HG03064 (cell line): ENCODE results near the gene DQX1.

Source experiments
- ATAC-seq: cut with Tn5 transposase; IDR thresholded peaks from one replicate; pipeline ENCODE4 v1.9.1; 2021; ENCODE audit warnings: low read depth; ENCODE audit not compliant: unreplicated experiment

DQX1 gene

DNA sequence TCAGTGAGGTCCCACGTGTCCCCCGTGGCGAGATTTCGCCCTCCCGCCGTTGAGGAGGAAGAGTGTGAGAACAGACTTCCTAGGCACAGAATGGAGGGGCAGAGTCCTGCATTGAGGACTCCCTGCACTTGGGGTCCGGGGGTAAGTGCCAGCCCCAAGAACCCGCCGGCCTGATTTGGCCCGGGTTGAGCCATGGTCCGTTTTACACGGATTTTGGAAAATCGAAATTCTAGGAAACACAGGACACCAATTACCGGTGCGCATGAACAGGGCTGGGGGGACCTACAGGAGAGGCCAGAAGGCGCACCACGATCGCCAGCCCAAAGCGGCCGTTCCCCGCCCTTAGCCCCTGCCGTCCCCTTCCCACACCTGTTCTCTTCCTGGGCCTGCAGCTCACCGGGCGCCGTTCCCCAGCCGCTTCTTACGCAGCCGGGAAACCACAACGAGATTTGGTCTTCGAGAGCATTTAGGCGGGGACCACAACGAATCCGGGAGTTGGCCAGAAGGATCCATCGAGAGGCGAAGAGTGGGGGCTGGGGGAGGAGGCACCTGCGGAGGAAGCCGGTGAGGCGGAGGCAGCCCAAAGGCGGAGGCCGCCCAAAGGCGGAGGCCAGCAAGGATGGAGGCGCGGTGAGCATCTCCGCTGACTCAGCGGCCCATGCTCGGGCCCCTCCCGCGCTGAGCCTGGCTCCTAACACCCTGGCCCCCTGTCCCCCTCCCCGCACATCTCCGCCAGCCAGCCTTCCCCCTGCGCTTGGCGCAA, 12.2 kb downstream of the DQX1 start:
- no peak for ATAC-seq

DNA sequence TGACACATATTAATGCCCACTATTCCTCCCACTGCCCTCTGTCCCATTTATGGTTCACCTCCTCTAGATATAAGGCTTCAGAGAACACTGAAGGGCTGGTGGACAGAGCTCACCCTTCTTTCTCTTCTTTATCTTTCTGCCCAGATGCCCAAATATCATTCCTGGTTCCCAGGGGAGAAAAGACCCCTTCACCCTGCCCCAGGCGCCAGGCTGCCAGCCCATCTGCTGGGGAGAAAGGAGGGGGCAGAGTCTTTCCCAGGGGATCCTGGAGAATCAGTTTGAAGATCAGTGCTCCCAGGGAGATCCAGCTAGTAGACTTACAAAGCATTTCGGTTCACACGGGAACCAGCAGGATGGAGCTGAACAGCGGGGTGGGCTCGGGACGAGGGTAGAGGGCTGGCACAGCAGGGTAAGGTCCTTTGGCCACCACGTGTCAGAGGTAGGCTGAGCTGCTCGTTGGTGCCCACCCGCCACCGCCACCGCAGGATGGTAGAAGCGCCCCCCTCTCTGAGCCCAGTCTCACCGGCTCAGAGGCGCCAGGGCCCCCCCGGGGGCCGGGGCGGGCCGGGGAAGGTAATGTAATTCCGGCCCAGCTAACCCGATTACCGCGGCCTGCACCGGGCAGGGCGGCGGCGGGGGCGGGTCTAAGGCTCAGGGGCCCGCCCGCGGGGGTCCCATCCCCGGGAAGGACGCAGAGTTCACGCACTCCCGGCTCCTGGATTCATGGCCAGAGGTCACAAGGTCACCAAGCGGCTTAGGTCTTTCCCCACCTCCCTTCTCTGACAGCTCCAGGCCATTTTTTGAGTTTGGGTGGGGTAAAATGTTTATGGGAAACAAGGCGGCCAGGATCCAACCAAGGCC, 13.1 kb downstream of the DQX1 start:
- ATAC-seq, result no peak

- ATAC-seq, result no peak
These were observed 14.7 kb downstream of the DQX1 start for GRCh38 chr2:74511104-74511989.

- no peak for ATAC-seq
These were observed 15.8 kb downstream of the DQX1 start for GRCh38 chr2:74510272-74510671.

GRCh38 chr2:74507926-74508520, 18.0 kb downstream of the DQX1 start:
- peak; percentile 5 for ATAC-seq

- ATAC-seq, result peak; percentile 80
These were observed 18.7 kb downstream of the DQX1 start, which contains the start of gene PCGF1 for GRCh38 chr2:74507145-74507925. Gene PCGF1, minus strand, starts transcription at chr2:74507695. Its CDS starts 27 bp downstream, at chr2:74507668.

DNA sequence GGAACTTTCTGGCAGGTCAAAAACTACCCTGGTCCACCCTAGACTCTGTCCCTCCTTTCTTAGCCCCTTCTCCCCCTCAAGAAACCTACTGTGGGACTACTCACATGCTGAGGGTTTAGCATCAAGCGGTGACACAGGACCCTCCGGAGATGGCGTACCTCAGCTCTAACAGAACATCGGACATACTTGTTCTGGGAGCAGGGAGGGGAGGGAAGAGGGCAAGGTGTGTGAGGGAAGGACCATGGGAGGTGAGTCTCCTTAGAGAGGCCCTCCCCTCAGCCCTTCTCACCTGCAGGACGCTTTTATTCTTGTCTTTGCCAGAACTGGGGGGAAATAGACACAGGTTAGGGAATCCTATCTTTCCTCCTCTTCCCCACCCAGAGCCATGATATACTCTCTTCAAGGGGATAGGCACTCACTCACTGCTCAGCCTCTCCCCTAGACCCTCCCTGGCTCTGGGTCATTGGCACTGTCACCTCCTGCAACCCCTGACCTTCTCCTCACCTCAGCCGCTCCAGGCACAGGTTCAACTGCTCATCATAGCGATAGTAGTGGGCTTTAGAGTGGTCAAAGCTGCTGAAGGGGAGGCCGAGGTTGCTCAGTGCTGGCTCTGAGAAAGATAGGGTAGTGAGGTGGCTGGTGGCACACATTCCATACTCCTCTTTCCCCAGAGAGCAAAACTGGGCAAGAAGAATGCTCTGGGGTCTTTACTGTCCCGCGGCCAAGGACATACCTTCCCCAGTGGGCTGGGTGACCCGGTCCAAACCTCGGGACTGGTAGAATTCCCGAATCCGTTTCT, 20.4 kb downstream of the DQX1 start:
- no peak for ATAC-seq

DNA sequence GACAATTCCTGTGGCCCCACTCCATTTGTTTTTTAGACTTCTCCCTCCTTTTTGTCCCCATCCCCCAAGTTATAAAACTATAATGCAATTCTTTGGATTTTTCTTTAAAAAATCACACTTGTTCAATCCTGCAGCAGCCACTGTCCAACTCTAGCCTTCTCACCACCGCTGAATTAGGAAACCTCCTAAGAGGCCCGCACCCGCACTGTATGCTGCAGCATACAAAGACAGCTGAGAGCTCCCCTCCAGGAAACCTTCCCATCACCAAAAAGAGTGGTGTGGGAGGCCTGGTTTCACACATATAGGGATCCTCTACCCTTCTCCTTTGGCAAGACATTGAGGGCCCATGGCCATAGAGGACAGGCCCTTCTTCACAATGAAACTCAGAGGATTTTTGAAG, 21.4 kb downstream of the DQX1 start:
- ATAC-seq, result no peak

DNA sequence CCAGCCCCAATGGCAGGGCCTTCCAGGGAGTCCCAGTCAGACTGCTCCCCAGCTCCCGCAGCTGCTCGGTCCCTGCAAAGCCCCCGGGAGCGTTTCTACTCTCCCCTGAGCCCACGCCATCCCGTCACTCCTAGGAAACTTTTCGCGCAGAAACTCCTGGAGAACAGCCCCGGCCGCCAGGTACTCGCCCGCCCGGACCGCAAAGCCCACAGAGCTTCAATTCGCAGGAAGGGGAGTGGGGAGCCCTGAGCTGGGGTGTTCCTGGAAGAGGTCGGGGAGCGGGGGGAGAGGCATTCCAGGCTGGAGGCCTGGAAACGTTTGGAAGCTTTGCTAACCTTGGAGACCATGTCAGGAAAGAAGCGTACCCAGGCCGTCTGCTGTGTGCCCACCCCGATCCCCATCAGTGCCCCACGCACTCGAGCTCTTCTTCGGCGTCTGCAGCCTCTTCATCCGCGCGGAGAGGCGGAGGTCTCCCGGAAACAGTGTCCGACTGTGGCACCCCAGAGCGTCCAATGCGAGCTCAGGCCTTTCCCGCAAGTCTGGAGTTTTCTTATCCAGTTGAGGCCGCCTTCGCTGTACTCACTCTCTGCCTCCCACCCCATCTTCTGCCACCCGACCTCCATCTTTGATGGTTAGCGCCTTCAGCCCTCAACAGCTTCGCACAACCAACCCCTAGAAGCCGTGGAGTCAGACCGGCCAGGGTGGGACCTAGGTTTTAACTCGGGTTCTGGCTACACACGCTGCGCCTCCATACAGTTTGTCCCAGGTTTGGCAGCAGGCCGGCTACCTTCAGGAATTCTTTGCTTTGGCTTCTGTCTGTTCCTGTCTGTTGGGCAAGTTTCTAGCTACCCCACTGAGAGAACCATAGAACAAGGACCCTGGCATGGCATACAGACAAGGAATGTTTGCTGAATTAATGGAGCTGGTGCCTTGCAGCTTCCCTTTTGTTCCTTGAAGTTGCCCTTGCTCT, 22.2 kb downstream of the DQX1 start:
- ATAC-seq, result no peak

DNA sequence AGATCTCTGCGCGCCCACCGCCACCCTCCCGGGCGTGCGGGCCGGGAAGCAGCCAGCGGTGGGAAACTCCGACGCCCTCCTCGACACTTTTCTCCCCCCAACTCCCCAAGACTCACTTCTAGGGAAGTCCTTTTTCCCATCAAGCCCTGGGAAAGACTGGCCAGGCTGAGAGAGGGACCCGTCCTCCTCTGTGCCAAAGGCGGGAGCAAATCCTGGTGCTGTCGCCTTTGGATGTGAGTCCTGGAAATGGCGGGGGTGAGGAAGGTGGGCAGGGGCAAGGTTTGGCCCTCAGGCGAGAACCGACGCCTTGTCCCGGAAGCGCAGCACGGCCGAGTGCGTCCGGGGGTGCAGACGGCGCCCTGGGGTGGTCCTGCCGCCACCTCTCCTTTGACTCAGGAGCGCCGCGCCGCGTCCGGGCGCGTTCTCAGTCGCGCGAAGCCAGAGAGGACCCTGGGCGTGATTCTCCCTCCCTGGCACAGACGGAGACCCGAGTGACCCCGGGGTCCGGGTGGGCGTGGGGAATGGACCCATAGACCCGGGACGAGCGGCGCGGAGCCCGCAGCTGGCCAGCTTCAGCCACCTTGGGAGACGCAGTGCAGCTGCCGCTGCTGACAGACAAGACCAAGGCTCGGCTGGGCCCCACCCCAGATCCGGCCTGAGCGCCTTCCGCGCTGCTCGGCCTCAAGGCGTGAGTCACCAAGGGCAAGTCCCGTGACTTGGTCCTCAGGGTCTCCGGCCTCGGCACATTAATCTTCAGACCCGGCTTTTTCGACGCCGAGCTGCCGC, 23.1 kb downstream of the DQX1 start:
- ATAC-seq, result no peak

GRCh38 chr2:74502147-74502719, 23.8 kb downstream of the DQX1 start:
- no peak for ATAC-seq

DNA sequence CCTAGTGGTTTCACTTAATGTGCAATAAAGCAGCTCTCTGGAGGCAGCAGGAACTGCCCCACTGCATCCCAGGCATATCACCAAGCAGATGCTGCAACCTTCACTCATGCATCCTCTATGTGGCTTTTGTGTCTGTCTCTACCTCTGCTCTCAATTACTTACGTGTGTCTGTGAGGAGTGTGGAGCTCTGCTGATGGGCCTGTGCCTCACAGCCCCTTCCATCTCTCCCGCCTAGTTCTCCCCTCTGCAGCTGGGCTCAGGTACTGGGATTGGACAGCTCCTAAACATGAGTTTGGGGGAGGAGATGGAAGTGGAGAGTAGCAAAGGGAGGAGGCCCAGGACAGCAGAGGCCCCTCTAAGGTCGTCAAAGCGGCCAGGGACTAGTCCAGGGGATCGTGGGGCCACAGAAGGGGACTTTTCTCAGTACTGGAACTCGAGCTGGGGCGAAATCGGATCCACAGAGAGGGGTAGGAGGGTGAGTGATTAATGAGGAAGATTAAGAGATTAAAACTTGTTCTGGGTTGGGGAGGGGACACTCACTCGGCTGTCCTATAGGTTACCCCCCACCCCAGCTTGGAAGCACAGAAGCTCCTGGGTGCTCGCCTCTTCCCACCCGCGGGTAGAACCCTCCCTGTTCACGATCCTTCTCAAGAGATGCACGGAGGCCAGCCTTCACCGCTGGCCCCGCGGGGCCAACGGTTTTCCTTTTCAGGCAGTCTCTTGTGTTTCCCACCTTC, 24.5 kb downstream of the DQX1 start:
- ATAC-seq, result no peak

DNA sequence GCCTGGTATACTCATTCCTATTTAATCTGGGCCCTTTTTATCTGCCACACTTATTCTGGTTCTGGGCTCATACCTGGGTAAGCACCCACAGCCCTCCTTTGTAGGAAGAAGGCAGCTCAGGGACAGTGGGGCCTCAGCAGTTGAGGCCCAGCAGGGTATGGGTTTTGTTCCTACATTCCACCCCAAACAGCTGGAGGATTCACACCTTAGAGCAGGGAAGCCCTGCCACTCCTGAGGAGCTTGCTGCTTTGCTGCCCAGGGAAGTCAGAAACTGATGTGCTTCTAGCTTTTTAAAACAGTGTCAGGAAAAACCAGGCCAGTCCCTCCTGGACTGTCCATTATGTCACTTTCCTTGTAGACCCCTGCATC, 25.5 kb downstream of the DQX1 start:
- no peak for ATAC-seq

DNA sequence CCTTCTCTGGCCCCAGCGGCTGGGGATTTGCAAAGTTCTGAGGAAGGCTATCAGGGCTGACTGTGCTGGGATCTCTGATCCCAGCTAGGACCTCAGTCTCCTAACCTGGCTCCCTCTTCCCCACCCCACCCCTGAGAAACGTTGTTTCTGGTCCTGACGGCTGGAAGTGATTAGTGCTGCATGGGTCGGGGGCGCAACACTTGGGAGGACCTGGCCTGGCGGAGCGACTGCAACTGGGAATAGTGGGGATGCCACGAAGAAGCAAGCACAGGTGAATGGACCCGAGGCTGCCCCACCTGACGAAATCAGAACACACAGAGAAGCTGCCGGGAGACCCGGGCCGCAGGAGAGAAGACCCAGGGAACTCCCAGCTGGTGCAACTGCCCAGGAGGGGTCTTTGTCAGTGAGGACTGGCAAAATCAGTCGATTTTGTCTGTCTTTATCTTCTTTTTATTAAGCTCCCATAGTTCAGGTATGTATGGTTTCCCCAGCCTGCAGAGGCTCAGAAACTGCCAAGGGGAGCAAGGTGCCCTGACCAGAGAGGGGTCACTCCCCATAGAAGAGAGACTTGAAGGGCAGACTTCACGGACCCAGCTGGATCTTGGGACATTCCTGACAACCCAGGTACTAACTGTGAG, 26.0 kb downstream of the DQX1 start:
- ATAC-seq, result no peak

DNA sequence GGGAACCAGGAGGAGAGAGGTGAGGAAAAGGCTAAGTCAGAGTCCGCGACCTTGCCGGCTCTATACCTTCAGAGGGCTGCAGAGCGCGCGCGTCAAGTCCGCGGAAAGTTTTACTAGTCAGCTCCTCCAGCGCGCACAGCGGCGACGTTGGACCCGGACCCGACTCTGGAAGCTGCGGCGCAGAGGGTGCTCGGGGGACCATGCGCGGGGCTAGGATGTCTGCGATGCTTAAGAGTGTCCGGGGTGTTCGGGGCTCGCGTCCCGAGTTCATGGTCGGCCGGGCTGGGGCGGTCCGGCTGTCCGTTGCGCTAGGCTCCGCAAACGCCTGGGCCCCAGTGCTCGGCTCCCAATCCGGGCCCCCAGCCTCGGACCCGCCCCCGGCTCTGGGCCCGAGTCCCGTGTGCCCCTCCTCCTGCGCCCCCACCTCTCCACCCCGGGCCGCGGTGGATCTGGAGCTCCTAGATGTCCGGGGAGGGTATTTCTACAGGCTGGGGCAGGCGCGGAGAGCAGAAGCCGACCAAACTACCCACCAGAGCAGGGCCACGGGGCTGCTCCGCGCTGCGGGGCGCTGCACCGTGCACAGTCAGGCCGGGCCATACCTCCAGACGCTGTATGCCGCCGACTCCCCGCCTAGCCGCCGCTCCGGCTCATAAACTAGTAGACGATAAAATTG, 26.6 kb downstream of the DQX1 start, which contains the start of gene LBX2:
LBX2 (minus strand) TSS at position 337 of the 673 bp plus-strand sequence; CDS start at position 271, 66 bp downstream.
- no peak for ATAC-seq
